ENCODE measurements around the gene SLC35F3. TPM values are rescaled to one million over a fixed set of nuclear protein-coding genes. Genes with fewer than 3 reads are reported as not detected.
"Not testable (repeated sequence)": the region's sequence is repeated elsewhere in the genome, so short reads cannot be mapped to it uniquely, and the experiment has no call there.

Gene SLC35F3
- total RNA-seq, 4 donors from 2014 or later: 1.7 TPM; not detected in 3

GRCh38 chr1:234176000-234176399, 271.5 kb downstream of the SLC35F3 start:
- no peaks in the 10 kb centered on the region for H3K4me1 ChIP-seq
- H3K4me3 ChIP-seq: no peak overlapping the region
- TF ChIP-seq POLR2A (IDR thresholded peaks at IDR 0.05): no peak
- TF ChIP-seq CTCF (IDR thresholded peaks at IDR 0.05): no peak
- H3K9me3 ChIP-seq: no peaks in the 10 kb centered on the region
- H3K36me3 ChIP-seq: no peaks in the 10 kb centered on the region
- no peak overlapping the region for H3K27ac ChIP-seq
- no peaks in the 10 kb centered on the region for H3K27me3 ChIP-seq
- DNase-seq: no peak

- not testable (repeated sequence) for H3K9me3 ChIP-seq, H3K36me3 ChIP-seq, H3K4me3 ChIP-seq, DNase-seq, H3K27ac ChIP-seq, H3K4me1 ChIP-seq, H3K27me3 ChIP-seq
These were observed 272.4 kb downstream of the SLC35F3 start for GRCh38 chr1:234176847-234177246.

- Histone ChIP-seq H3K9me3 (no peaks in the 10 kb centered on the region), H3K27me3 (no peaks in the 10 kb centered on the region), H3K36me3 (no peaks in the 10 kb centered on the region), H3K4me3 (no peak overlapping the region), H3K4me1 (no peaks in the 10 kb centered on the region), H3K27ac (no peak overlapping the region)
- DNase-seq: no peak
- TF ChIP-seq POLR2A (IDR thresholded peaks at IDR 0.05): no peak
- TF ChIP-seq CTCF (IDR thresholded peaks at IDR 0.05): no peak
These were observed 281.0 kb downstream of the SLC35F3 start for GRCh38 chr1:234185438-234185837.

- no peaks in the 10 kb centered on the region for H3K27me3 ChIP-seq
- DNase-seq: no peak
- H3K27ac ChIP-seq: no peak overlapping the region
- H3K4me3 ChIP-seq: no peak overlapping the region
- no peaks in the 10 kb centered on the region for H3K4me1 ChIP-seq
- no peaks in the 10 kb centered on the region for H3K36me3 ChIP-seq
- no peaks in the 10 kb centered on the region for H3K9me3 ChIP-seq
- TF ChIP-seq CTCF (IDR thresholded peaks at IDR 0.05): no peak
- no peak for TF ChIP-seq POLR2A (IDR thresholded peaks at IDR 0.05)
These were observed 281.7 kb downstream of the SLC35F3 start for GRCh38 chr1:234186037-234186688.

- Histone ChIP-seq H3K27me3 (no peaks in the 10 kb centered on the region), H3K27ac (no peak overlapping the region), H3K36me3 (no peaks in the 10 kb centered on the region), H3K4me3 (no peak overlapping the region), H3K9me3 (no peaks in the 10 kb centered on the region), H3K4me1 (no peaks in the 10 kb centered on the region)
- DNase-seq: no peak
- TF ChIP-seq POLR2A (IDR thresholded peaks at IDR 0.05) (no peak), CTCF (IDR thresholded peaks at IDR 0.05) (no peak)
These were observed 283.9 kb downstream of the SLC35F3 start for GRCh38 chr1:234188454-234188792.

- H3K9me3 ChIP-seq: no peaks in the 10 kb centered on the region
- no peak overlapping the region for H3K4me3 ChIP-seq
- no peak for DNase-seq
- H3K4me1 ChIP-seq: no peaks in the 10 kb centered on the region
- H3K27ac ChIP-seq: no peak overlapping the region
- TF ChIP-seq CTCF (IDR thresholded peaks at IDR 0.05) (no peak), POLR2A (IDR thresholded peaks at IDR 0.05) (no peak)
- H3K27me3 ChIP-seq: no peaks in the 10 kb centered on the region
- no peaks in the 10 kb centered on the region for H3K36me3 ChIP-seq
These were observed 293.4 kb downstream of the SLC35F3 start for GRCh38 chr1:234197839-234198238.

Data from Peyer's patch (tissue), 4 donors.